Measurements from ENCODE around the gene KCNMA1.

KCNMA1 gene

DNA sequence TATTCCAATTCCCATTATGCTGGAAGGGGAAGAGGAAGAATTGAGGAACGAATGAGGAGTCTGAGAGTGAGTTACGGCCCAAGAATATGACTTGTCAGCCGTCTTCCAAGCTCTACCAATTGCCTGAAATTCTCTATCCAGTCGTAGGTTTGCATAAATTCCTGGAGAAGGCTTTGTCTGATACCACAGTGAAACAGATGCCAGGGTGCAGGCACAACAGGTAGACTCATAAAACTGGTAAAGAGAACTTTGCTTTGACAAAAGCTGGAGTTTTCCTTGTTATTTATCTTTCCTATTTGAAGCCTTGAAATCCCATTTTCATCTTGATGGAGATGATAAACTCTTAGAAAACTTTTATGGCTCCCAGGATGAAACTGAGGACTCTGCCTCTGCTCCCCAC is 251.2 kb downstream of the KCNMA1 start:
- Histone ChIP-seq H3K9me3 (ENCODE audit: control insufficient read depth, insufficient read depth, low read length) (no peaks in the 10 kb centered on the region), H3K36me3 (ENCODE audit: insufficient read depth, low read length) (no peaks in the 10 kb centered on the region), H3K9ac (ENCODE audit: low read depth, low read length) (no peak overlapping the region), H3K4me1 (ENCODE audit: insufficient read depth, low read length) (peaks cover 9% of the 10 kb centered on the region)

DNA sequence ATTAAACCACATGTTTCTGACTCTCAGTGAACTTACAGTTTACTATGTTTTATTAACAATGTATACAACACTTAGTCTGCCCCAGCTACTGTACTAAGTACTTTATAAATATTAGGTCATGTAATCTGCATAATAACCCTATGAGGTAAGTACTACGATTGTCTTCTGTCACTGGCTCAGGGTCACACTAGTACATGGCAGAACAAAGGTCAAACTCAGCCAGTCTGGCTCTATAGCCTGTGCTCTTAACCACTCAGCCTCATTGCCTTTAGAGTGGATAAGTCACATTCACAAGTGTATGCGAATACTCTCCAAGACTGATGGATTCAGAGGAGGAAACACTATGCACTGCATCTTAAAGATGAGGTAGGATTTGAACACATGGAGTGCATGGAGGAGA is 252.3 kb downstream of the KCNMA1 start:
- no peaks in the 10 kb centered on the region for H3K9me3 ChIP-seq (ENCODE audit: control insufficient read depth, insufficient read depth, low read length)
- no peaks in the 10 kb centered on the region for H3K36me3 ChIP-seq (ENCODE audit: insufficient read depth, low read length)
- peaks cover 8% of the 10 kb centered on the region for H3K4me1 ChIP-seq (ENCODE audit: insufficient read depth, low read length)
- no peak overlapping the region for H3K9ac ChIP-seq (ENCODE audit: low read depth, low read length)

DNA sequence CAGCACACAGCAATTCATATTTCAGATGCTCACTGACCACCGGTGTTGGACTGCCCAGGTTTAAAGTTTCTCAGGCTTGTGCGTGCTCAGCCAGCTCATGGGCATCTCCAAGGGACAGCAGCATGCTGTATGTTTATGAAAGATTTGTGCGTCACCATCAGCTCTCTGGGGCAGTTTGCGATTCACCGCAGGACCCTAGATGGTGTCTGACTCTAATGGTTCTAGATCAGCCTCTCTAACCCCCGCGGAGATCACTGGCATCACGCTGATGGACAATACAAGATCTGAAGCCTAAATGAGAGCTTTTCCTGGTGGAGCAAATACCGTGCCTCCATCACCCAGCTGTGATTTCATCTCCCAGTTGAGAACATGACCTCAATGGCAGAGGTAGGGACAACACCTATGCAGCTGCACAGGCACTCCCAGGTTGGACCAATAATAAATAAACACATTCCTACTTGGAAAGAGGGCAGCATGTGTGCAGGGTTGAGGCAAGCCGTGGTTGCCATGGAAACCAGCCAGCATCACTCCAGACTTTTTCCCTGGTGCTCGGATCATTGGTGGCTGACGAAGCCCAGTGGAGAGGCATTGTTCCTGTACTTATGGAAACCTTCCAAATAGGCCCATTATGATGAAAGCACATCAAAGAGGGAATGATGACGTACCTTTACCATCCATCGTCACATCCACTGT is 253.6 kb downstream of the KCNMA1 start:
- no peaks in the 10 kb centered on the region for H3K36me3 ChIP-seq (ENCODE audit: insufficient read depth, low read length)
- H3K9ac ChIP-seq (ENCODE audit: low read depth, low read length), result no peak overlapping the region
- no peaks in the 10 kb centered on the region for H3K9me3 ChIP-seq (ENCODE audit: control insufficient read depth, insufficient read depth, low read length)
- peaks cover 8% of the 10 kb centered on the region for H3K4me1 ChIP-seq (ENCODE audit: insufficient read depth, low read length)

DNA sequence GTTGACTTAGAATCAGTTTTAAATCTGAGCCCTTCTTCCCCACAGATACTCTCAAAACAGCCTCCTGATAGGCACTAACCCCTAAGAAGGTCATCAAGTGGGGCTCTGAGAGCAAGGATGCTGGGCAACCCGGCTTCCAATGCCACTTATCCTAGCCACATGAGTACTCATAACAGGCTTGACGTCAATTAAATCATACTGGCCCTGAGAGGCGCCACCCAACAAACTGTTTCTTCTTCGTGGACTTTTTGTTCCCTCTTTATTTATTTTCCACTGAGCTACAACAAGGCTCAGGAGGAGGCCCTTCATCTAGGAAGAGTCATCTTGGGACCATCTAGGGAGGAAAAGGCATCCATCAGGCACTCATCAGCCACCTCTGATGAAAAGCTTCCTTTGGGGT is 255.9 kb downstream of the KCNMA1 start:
- Histone ChIP-seq H3K36me3 (ENCODE audit: insufficient read depth, low read length) (no peaks in the 10 kb centered on the region), H3K9ac (ENCODE audit: low read depth, low read length) (no peak overlapping the region), H3K4me1 (ENCODE audit: insufficient read depth, low read length) (peaks cover 3% of the 10 kb centered on the region), H3K9me3 (ENCODE audit: control insufficient read depth, insufficient read depth, low read length) (no peaks in the 10 kb centered on the region)

DNA sequence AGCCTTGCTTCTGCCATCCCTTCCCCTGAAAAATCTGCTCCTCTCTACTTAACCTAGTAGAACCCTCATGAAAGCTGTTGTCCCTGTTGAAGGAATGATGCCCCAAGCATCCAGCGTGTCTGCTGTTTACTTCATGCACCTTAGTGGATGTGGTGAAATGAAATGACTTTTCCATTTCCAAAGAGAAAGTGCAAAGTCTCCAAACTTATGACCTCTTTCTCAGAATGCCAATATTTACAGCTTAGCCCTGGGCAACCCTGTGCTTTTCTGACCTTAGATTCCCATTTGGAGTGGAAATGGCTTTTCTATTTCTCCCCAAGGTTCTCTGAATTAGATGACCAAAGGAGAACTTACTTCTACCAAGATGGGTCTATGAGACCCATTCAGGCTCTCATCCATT is 256.9 kb downstream of the KCNMA1 start:
- H3K9ac ChIP-seq (ENCODE audit: low read depth, low read length), result no peak overlapping the region
- no peaks in the 10 kb centered on the region for H3K4me1 ChIP-seq (ENCODE audit: insufficient read depth, low read length)
- no peaks in the 10 kb centered on the region for H3K9me3 ChIP-seq (ENCODE audit: control insufficient read depth, insufficient read depth, low read length)
- no peaks in the 10 kb centered on the region for H3K36me3 ChIP-seq (ENCODE audit: insufficient read depth, low read length)

DNA sequence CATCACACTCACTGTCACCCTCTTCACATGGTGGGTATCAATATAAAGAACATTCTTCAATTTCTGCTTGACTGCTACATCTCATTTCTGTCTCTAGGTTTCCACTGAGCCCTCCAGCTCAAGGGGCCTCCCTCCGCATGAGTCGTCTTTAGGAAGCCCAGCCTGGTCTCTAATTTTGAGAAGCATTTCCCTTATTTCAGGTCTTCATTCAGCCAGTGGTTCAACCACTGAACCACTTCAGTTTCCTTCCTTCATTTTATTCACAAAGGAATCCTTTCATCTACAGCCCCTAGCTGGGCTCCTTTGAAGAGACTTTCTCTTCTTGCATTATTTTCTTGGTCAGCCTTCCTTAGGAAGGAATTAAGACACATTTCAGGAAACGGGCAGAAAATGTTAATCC is 257.4 kb downstream of the KCNMA1 start:
- H3K9ac ChIP-seq (ENCODE audit: low read depth, low read length), result no peak overlapping the region
- H3K9me3 ChIP-seq (ENCODE audit: control insufficient read depth, insufficient read depth, low read length), result no peaks in the 10 kb centered on the region
- no peaks in the 10 kb centered on the region for H3K4me1 ChIP-seq (ENCODE audit: insufficient read depth, low read length)
- no peaks in the 10 kb centered on the region for H3K36me3 ChIP-seq (ENCODE audit: insufficient read depth, low read length)

DNA sequence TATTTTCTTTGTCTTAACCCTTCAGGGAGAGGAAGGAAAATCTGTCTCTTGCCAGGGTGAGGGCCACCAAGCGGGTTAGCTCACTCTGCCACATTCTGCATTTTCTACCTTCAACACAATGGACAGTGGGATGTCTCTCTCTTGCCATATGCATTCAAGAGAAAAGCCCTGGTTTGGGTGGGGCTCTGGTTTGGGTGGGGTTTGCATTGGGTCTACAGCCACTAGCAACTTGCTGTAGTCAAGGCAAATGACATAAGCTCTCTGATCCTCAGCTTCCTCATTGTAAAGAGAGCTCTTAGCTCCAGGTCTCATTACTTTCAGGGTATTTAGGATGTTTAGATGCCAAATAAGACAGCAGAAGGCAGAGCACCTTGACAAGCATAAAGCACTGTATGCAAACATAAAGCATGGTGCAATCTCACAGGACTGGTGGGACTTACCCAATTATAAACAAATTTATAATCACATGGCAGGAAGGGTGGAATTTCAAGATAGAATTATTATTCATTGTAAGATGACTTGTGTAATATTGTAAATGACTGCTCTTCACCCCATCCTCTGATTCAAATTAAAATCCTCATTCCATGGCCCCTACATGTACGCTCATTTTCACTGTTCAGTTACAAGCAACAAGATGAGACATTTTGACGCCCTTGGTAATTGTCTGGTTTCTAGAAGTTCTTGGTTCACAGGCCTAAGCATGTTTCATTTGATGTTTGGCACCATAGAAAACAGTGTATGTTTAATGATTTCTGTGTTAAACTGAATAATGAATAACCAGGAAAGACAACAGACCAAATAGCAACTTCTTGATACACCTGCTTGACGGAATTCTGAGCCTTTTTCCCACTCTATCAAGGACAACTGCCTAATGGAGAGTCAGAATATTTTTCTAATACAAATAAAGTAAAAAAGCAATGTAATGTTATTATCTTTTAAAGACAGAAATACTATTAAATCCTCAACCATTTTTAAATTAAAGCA is 258.9 kb downstream of the KCNMA1 start:
- Histone ChIP-seq H3K9me3 (ENCODE audit: control insufficient read depth, insufficient read depth, low read length) (no peaks in the 10 kb centered on the region), H3K9ac (ENCODE audit: low read depth, low read length) (no peak overlapping the region), H3K36me3 (ENCODE audit: insufficient read depth, low read length) (no peaks in the 10 kb centered on the region), H3K4me1 (ENCODE audit: insufficient read depth, low read length) (no peaks in the 10 kb centered on the region)

DNA sequence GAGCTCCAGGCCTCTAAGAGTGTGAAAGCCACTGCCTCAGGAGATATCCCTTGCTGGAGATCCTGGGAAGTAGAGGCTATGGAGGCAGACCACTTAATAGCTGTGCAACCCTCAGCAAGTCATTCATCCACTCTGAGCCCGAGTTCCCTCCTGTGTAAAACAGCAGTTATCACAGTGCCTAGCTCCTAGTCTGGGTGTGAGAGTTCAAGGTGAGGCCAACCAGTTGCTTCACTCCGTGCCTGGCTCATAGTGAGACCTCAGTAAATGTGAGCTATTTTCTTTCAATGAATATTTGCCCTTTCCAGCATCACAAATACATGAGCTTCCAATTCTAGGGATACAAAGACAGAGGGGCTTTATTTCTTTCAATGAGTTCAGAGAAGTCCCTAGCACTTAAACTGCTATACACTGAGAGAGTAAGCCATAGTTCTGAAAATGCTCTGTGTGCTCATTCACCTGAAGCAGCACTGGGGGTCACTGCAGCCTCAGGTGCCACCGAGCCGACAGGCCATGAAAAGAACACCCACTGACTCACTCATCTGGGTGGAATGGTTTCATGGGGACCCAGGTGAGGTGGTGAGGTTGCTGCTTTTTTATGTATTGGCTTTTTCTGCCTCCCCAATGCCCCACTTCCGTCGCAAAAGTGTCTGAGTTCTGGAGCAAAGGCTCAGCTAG is 259.8 kb downstream of the KCNMA1 start:
- Histone ChIP-seq H3K36me3 (ENCODE audit: insufficient read depth, low read length) (no peaks in the 10 kb centered on the region), H3K9ac (ENCODE audit: low read depth, low read length) (no peak overlapping the region), H3K4me1 (ENCODE audit: insufficient read depth, low read length) (no peaks in the 10 kb centered on the region), H3K9me3 (ENCODE audit: control insufficient read depth, insufficient read depth, low read length) (no peaks in the 10 kb centered on the region)

DNA sequence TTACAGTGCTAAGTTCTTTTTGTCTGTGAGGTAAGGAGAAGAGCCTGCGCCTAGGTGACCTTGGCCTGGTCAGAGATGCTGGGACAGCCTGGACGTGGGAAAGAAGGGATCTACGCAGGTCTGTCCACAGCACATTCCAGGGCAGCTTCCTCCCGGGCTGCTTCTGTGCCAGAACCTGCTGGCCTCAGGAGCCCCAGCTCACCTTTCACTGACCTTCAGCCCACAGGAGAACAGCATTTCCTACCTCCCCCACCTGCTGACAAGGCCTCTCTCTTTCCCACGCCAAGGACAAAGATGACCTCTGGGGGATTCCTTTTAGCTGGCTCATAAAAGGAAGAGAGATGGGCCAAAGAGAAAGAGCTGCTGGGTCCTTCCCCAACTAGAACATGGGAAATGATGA is 260.6 kb downstream of the KCNMA1 start:
- Histone ChIP-seq H3K4me1 (ENCODE audit: insufficient read depth, low read length) (peaks cover 6% of the 10 kb centered on the region), H3K9me3 (ENCODE audit: control insufficient read depth, insufficient read depth, low read length) (no peaks in the 10 kb centered on the region), H3K9ac (ENCODE audit: low read depth, low read length) (no peak overlapping the region), H3K36me3 (ENCODE audit: insufficient read depth, low read length) (no peaks in the 10 kb centered on the region)

DNA sequence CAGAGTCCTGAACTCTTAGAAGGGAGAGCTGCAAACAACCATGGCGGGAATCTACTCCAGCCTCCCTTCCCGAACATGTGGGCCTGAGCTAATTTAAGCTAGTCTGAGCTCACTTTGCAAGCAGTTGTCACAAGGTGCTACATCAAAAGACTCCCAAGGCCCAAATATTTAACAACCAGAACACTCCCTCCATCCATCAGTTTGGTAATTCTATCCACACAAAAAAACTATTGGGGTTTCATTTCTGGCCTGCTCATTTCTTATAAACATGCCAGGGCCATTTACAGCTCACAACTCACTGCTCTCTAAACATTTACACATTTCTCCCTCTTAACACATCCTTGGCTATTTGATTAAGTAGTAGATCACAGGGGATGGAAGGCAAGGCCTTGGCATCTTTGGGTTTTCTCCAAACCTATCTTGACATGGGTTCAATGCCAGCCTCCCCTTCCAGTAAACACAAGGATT is 263.4 kb downstream of the KCNMA1 start:
- no peaks in the 10 kb centered on the region for H3K36me3 ChIP-seq (ENCODE audit: insufficient read depth, low read length)
- peaks cover 9% of the 10 kb centered on the region for H3K4me1 ChIP-seq (ENCODE audit: insufficient read depth, low read length)
- H3K9ac ChIP-seq (ENCODE audit: low read depth, low read length), result no peak overlapping the region
- H3K9me3 ChIP-seq (ENCODE audit: control insufficient read depth, insufficient read depth, low read length), result peaks cover 5% of the 10 kb centered on the region; the same call in 1 of the 2 replicates

DNA sequence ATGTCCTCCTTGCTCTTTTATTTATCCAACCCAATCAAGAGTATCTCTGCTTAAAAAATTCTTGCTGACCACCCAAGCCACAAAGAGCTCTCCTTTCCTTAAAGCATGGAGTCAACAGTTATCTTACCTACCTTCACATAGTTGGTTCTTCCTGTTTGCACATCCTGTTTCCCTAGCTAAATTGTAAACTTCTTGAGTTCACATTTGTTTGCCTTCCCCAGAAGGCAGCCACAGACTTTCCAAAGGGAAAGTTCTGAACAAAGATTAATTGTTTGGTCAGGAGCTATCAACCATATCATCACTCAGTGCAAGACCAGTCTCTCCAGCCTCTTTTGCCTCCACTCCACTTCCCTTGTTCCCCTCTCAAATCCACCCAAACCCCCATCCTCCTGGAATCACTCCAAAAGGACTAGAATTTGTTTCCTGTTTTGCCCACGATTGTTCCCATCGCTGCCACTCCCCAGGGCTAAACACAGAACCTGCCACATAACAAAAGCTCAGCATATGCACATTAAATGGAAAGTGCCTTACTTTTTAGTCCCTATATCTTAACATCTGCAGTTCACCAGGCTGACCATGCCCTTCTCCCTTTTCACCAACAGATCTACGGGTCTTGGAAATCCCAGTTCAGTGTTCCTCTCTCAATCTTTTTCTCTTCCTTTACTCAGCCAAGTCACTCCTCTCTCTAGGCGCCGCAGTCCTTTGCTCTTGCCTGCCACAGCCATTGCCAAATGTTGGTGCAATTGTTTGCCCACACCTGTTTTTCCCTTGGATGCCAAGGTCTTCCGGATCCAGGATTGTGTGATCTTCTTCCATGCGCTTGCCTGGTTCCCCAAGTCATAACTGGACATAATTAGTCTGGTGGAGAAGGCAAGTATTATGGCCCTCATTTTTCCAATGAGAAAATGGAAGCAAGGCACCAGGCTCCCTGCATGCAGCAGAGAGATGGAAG is 265.5 kb downstream of the KCNMA1 start:
- H3K9ac ChIP-seq (ENCODE audit: low read depth, low read length), result no peak overlapping the region
- peaks cover 9% of the 10 kb centered on the region for H3K4me1 ChIP-seq (ENCODE audit: insufficient read depth, low read length)

DNA sequence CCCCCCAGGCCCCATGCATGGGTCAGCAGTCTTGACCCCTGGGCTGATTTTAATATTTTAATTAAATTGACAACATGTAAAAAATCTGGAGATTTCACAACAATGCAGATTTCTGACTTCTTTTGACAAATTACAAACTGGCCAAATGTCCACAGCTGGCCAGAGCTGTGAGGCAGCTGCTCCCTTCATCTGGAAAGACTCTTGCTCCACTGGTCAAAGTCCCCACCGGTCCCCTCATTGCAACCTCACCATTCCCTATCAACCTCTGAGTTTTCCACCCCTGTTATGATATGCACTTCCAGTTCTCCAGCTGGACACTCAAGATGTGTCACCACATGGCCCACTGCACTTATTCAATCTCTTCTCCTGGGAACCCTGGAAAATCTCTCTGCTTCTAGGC is 266.2 kb downstream of the KCNMA1 start:
- H3K9ac ChIP-seq (ENCODE audit: low read depth, low read length), result no peak overlapping the region
- H3K9me3 ChIP-seq (ENCODE audit: control insufficient read depth, insufficient read depth, low read length), result peaks cover 5% of the 10 kb centered on the region; the same call in 1 of the 2 replicates
- H3K4me1 ChIP-seq (ENCODE audit: insufficient read depth, low read length), result peaks cover 9% of the 10 kb centered on the region
- no peaks in the 10 kb centered on the region for H3K36me3 ChIP-seq (ENCODE audit: insufficient read depth, low read length)

More for the DNA sequence above, 265.5 kb downstream of the KCNMA1 start:
- peaks cover 5% of the 10 kb centered on the region; the same call in 1 of the 2 replicates for H3K9me3 ChIP-seq (ENCODE audit: control insufficient read depth, insufficient read depth, low read length)
- no peaks in the 10 kb centered on the region for H3K36me3 ChIP-seq (ENCODE audit: insufficient read depth, low read length)

DNA sequence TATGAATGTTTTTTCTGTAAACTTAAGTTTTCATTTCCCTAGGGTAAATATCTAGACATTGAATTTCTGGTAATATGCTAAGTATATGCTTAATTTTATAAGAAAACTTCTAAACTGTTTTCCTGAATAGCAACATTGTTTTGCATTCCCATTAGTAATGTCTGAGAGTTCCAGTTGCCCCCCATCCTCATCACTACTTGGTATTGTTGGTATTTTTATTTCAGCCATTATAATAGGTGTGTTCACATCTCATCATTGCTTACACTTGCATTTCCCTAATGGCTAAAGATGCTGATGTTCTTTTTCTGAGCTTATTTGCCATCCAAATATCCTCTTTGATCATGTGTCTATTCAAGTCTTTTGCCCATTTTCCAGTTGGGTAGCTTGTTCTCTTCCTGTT is 269.6 kb downstream of the KCNMA1 start:
- Histone ChIP-seq H3K9me3 (ENCODE audit: control insufficient read depth, insufficient read depth, low read length) (peaks cover 5% of the 10 kb centered on the region; the same call in 1 of the 2 replicates), H3K4me1 (ENCODE audit: insufficient read depth, low read length) (peaks cover 9% of the 10 kb centered on the region), H3K9ac (ENCODE audit: low read depth, low read length) (no peak overlapping the region), H3K36me3 (ENCODE audit: insufficient read depth, low read length) (no peaks in the 10 kb centered on the region)
